Hematopoietic multipotent progenitor cell (in vitro differentiated cells): ENCODE results near the gene FCHO2. TPM values are rescaled to one million over a fixed set of nuclear protein-coding genes. Genes with fewer than 3 reads are reported as not detected.

ENCODE experiments used
- DNase-seq, 3 donors: peaks; one replicate each; pipeline ENCODE4 v3.0.0-alpha.2; 2011 to 2015; ENCODE audit warnings: low read depth in 2 of 3, low spot score in 2 of 3
- total RNA-seq: library from RNA; depleted of rRNA; stranded (reverse); fragments of >200 nt; gene quantifications from one replicate; pipeline ENCODE4 v1.2.3, GENCODE V29; 2012

Gene FCHO2
- total RNA-seq, 1 donor = 8.9 TPM

GRCh38 chr5:73131711-73132425, 176.0 kb downstream of the FCHO2 start:
- no peak for DNase-seq

- no peak for DNase-seq
Measured at GRCh38 chr5:73132759-73133158, 176.9 kb downstream of the FCHO2 start.

GRCh38 chr5:73135021-73135420, 179.2 kb downstream of the FCHO2 start:
- DNase-seq = no peak

- peak in 2 of 3 donors; percentile 26 to 65 for DNase-seq
Measured at GRCh38 chr5:73135429-73136054, 179.7 kb downstream of the FCHO2 start.

GRCh38 chr5:73136055-73136562, 180.3 kb downstream of the FCHO2 start:
- no peak for DNase-seq

GRCh38 chr5:73137563-73138530, 182.0 kb downstream of the FCHO2 start:
- no peak for DNase-seq

GRCh38 chr5:73139485-73139884, 183.6 kb downstream of the FCHO2 start:
- no peak for DNase-seq

Other genes starting within 250 kb of the FCHO2 start
- 66.8 TPM for gene TNPO1, start 139.4 kb upstream of the FCHO2 start, total RNA-seq
- not detected for gene TMEM171, start 164.5 kb downstream of the FCHO2 start, total RNA-seq
- not detected for gene TMEM174, start 217.2 kb downstream of the FCHO2 start, total RNA-seq